WTC11 (cell line): ENCODE results near the gene MPPE1. TPM values are rescaled to one million over a fixed set of nuclear protein-coding genes. Genes with fewer than 3 reads are reported as not detected.

ENCODE experiments used
- ATAC-seq: fragments of 200-7000 bp; cut with Tn5 transposase; 2 replicates; pipeline ENCODE4 v1.10.0; 2021; ENCODE audit warnings: mild to moderate bottlenecking, moderate library complexity
- CTCF ChIA-PET: fragments of 300-600 bp; sonication (Branson Sonifier 250); formaldehyde crosslinking; loops from one replicate; lab custom pipeline; 2021; ENCODE audit warnings: antibody characterized with exemption; lab: Charles Lee
- POLR2A ChIA-PET: fragments of 350-600 bp; sonication (Branson Sonifier 250); formaldehyde crosslinking; loops from one replicate; lab custom pipeline; 2021; ENCODE audit warnings: antibody characterized with exemption; lab: Charles Lee
- DNase-seq: peaks from one replicate; pipeline ENCODE4 v3.0.0; 2021; ENCODE audit warnings: low spot score
- H3K27ac Mint-ChIP-seq: 2 replicates; pipeline ENCODE4 v1.8.0; 2021; ENCODE audit warnings: mixed read lengths
- H3K27me3 Mint-ChIP-seq: 2 replicates; pipeline ENCODE4 v1.8.0; 2021; ENCODE audit warnings: low read depth, mild to moderate bottlenecking, moderate library complexity, mixed read lengths
- H3K36me3 Mint-ChIP-seq: 2 replicates; pipeline ENCODE4 v1.8.0; 2021; ENCODE audit warnings: mixed read lengths
- H3K4me1 Mint-ChIP-seq: 2 replicates; pipeline ENCODE4 v1.8.0; 2022; ENCODE audit warnings: mixed read lengths
- H3K4me3 Mint-ChIP-seq: 2 replicates; pipeline ENCODE4 v1.8.0; 2021; ENCODE audit warnings: mild to moderate bottlenecking, moderate library complexity, mixed read lengths
- H3K9me3 Mint-ChIP-seq: 2 replicates; pipeline ENCODE4 v1.8.0; 2021; ENCODE audit warnings: mixed read lengths
- CREB1 ChIP-seq: sonication (generic); formaldehyde crosslinking; IDR thresholded peaks from 2 replicates; pipeline ENCODE4 v1.8.0; 2023; ENCODE audit warnings: mild to moderate bottlenecking, missing genetic modification reagents
- IRF2 ChIP-seq: sonication (generic); formaldehyde crosslinking; IDR thresholded peaks from 2 replicates; pipeline ENCODE4 v1.8.0; 2022; ENCODE audit warnings: low read depth, missing genetic modification reagents, borderline replicate concordance
- KAT7 ChIP-seq: sonication (generic); formaldehyde crosslinking; IDR thresholded peaks from 2 replicates; pipeline ENCODE4 v1.8.1; 2023; ENCODE audit warnings: missing genetic modification reagents, mild to moderate bottlenecking, borderline replicate concordance
- MYBL2 ChIP-seq: sonication (generic); formaldehyde crosslinking; IDR thresholded peaks from 2 replicates; pipeline ENCODE4 v1.8.1; 2023; ENCODE audit warnings: mild to moderate bottlenecking, moderate library complexity, missing genetic modification reagents
- SP1 ChIP-seq: sonication (generic); formaldehyde crosslinking; conservative IDR thresholded peaks from 2 replicates; pipeline ENCODE4 v1.8.1; 2022; ENCODE audit warnings: missing genetic modification reagents
- ZNF121 ChIP-seq: sonication (generic); formaldehyde crosslinking; IDR thresholded peaks from 2 replicates; pipeline ENCODE4 v1.8.0; 2023; ENCODE audit warnings: missing genetic modification reagents
- ZNF263 ChIP-seq: sonication (generic); formaldehyde crosslinking; IDR thresholded peaks from 2 replicates; pipeline ENCODE4 v1.8.1; 2022; ENCODE audit warnings: low read depth, mild to moderate bottlenecking, moderate library complexity, missing genetic modification reagents
- ZNF317 ChIP-seq: sonication (generic); formaldehyde crosslinking; IDR thresholded peaks from 2 replicates; pipeline ENCODE4 v1.8.1; 2023; ENCODE audit warnings: low read depth, mild to moderate bottlenecking, moderate library complexity, missing genetic modification reagents, borderline replicate concordance
- ZNF671 ChIP-seq: fragments of 250-450 bp; sonication (Bioruptor Pico); IDR thresholded peaks from 2 replicates; pipeline ENCODE4 v1.8.0; 2021; ENCODE audit warnings: mild to moderate bottlenecking
- total RNA-seq: library from RNA; stranded (reverse); gene quantifications from 3 replicates; pipeline ENCODE4 v1.2.3, GENCODE V29; 2021
- TF ChIP-seq, protein P1 (sequence below): sonication (generic); formaldehyde crosslinking; IDR thresholded peaks from 2 replicates; pipeline ENCODE4 v1.8.1; 2023; ENCODE audit warnings: mild to moderate bottlenecking, missing genetic modification reagents
- TF ChIP-seq, protein P2 (sequence below): sonication (generic); formaldehyde crosslinking; IDR thresholded peaks from 2 replicates; pipeline ENCODE4 v1.8.0; 2022; ENCODE audit warnings: missing genetic modification reagents
- TF ChIP-seq, protein P3 (sequence below): fragments of 250-450 bp; sonication (Bioruptor Pico); IDR thresholded peaks from 2 replicates; pipeline ENCODE4 v1.9.0; 2021; ENCODE audit warnings: mild to moderate bottlenecking
- TF ChIP-seq, protein P4 (sequence below): sonication (generic); formaldehyde crosslinking; IDR thresholded peaks from 2 replicates; pipeline ENCODE4 v1.8.1; 2023; ENCODE audit warnings: mild to moderate bottlenecking, missing genetic modification reagents, borderline replicate concordance
- TF ChIP-seq, protein P5 (sequence below): sonication (generic); formaldehyde crosslinking; IDR thresholded peaks from 2 replicates; pipeline ENCODE4 v1.8.0; 2022; ENCODE audit warnings: mild to moderate bottlenecking, missing genetic modification reagents

MPPE1 gene
- total RNA-seq, 1 experiment from 2014 or later = 29.1 TPM

DNA sequence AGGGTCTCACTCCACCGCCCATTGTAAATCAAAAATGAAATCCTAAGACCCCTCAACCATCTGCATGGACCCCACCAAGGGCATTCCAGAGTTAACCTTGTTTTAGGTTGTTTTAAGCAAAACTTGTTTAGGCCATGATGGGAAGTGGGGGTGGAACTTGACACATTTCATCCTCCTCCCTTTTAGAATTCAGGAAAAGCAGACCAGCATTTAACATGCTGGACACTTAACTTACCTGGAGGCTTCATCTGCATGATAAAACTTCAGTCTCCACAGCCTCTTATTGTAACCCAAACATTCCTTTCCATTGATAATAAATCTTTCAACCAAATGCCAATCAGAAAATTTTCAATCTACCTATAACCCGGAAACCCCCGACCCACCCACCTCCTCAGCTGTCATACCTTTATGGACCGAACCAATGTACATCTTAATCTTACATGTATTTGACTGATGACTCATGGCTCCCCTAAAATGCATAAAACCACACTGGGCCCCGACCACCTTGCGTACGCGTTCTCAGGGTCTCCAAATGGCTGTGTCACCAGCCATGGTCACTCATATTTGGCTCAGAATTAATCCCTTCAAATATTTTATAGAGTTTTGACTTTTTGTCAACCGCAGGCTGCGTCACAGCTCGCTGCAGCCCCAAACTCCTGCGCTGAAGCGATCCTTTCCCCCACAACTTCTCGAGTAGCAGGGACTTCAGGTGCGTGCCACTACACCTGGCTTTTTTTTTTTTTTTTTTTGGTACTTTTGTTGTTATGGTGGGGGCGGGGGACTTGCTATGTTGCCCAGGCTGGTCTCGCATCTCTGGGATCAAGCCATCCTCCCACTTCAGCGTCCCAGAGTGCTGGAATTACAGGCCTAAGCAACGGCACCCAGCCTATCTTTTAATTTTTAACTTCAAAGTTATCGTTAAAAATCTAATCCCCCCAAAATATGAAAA, 917 bp downstream of the MPPE1 start:
- H3K27me3 Mint-ChIP-seq = no peaks in the 10 kb centered on the region
- peak overlapping the region; percentile 88 for H3K4me3 Mint-ChIP-seq
- H3K27ac Mint-ChIP-seq = peak overlapping the region; percentile 94
- peak; percentile 14 for DNase-seq
- no peak for ATAC-seq
- no peak for TF ChIP-seq ZNF263
- TF ChIP-seq IRF2 (CRISPR knock-in tag) = no peak
- peak; percentile 58; the same call in 1 of the 2 replicates for TF ChIP-seq ZNF121
- TF ChIP-seq, protein P1, sequence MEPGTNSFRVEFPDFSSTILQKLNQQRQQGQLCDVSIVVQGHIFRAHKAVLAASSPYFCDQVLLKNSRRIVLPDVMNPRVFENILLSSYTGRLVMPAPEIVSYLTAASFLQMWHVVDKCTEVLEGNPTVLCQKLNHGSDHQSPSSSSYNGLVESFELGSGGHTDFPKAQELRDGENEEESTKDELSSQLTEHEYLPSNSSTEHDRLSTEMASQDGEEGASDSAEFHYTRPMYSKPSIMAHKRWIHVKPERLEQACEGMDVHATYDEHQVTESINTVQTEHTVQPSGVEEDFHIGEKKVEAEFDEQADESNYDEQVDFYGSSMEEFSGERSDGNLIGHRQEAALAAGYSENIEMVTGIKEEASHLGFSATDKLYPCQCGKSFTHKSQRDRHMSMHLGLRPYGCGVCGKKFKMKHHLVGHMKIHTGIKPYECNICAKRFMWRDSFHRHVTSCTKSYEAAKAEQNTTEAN (CRISPR knock-in tag) = no peak
- TF ChIP-seq, all 79 proteins: peak for 1
- Mint-ChIP-seq H3K9me3 (no peaks in the 10 kb centered on the region), H3K4me1 (peaks cover 42% of the 10 kb centered on the region), H3K36me3 (peaks cover 3% of the 10 kb centered on the region; the same call in 1 of the 2 replicates)
- POLR2A ChIA-PET = interaction anchor here (0.7 to 0.9 kb wide), 2 partner anchors 33 to 234 kb away, joined by 3 read pairs; no protein-coding TSS in a partner anchor
- CTCF ChIA-PET = interaction anchor here (0.7 to 1.5 kb wide), 2 partner anchors 132 to 172 kb away, joined by 3 read pairs; no protein-coding TSS in a partner anchor

DNA sequence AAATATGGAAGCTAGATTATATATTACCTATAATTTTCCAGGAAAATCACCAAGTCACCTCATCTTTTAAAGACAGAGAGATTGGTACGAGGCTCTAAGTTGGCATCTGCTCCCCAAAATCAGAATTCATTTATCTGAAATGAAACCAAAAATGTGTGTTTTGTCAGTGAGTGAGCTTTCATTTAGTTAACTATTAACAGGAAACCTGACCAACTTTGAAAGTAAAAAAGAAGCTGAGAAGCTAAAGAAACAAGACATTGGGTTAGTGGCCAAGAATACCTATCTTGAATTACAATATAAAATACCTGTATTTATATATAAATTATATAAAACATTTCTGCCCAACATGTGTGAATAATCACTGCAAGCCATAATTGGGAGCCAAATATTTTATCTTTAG, 1.9 kb downstream of the MPPE1 start:
- ChIA-PET CTCF (interaction anchor here (1.2 to 1.9 kb wide), 3 partner anchors 31 to 133 kb away, joined by 4 to 8 read pairs (median 8); no protein-coding TSS in a partner anchor), POLR2A (interaction anchor here (0.7 to 1.4 kb wide), 2 partner anchors 74 to 233 kb away, joined by 3 read pairs; no protein-coding TSS in a partner anchor)
- no peak for TF ChIP-seq IRF2 (CRISPR knock-in tag)
- Mint-ChIP-seq H3K27me3 (no peaks in the 10 kb centered on the region), H3K36me3 (peaks cover 8% of the 10 kb centered on the region; the same call in 1 of the 2 replicates), H3K9me3 (no peaks in the 10 kb centered on the region), H3K27ac (peak overlapping the region; percentile 91; the same call in 1 of the 2 replicates), H3K4me1 (peaks cover 47% of the 10 kb centered on the region), H3K4me3 (peak overlapping the region; percentile 32)
- ATAC-seq (no peak), DNase-seq (no peak)

DNA sequence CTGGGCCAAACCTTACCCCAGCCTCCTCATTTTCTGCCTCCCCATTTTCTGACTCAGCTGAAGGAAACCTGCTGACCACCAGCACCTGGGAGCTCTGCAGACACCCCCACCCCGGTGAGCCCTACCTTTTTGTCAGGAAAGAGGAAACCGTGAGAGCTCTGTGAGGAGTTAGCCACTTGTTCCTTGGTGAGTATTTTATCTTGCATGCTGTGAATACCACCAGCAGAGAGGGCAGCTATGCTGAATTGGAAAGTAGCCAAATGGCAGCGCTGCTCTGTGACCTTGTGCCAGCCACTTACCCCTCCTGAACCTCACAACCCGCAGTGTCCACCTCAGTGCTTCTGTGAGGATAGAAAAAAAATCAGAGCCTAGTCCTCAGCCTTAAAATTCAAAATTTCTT, 2.5 kb downstream of the MPPE1 start:
- ATAC-seq = no peak
- Mint-ChIP-seq H3K27ac (peak overlapping the region; percentile 91), H3K27me3 (no peaks in the 10 kb centered on the region), H3K36me3 (peaks cover 8% of the 10 kb centered on the region; the same call in 1 of the 2 replicates), H3K4me1 (peaks cover 47% of the 10 kb centered on the region), H3K9me3 (no peaks in the 10 kb centered on the region), H3K4me3 (peak overlapping the region; percentile 32)
- ChIA-PET CTCF (interaction anchor here (0.9 to 1.9 kb wide), 5 partner anchors 8 to 134 kb away, joined by 3 to 8 read pairs (median 4); no protein-coding TSS in a partner anchor), POLR2A (interaction anchor here (0.5 to 1.4 kb wide), 2 partner anchors 10 to 75 kb away, joined by 3 read pairs; no protein-coding TSS in a partner anchor)
- TF ChIP-seq ZNF671 (CRISPR knock-in tag) (no peak), KAT7 (CRISPR knock-in tag) (no peak), ZNF317 (no peak)
- DNase-seq = no peak

DNA sequence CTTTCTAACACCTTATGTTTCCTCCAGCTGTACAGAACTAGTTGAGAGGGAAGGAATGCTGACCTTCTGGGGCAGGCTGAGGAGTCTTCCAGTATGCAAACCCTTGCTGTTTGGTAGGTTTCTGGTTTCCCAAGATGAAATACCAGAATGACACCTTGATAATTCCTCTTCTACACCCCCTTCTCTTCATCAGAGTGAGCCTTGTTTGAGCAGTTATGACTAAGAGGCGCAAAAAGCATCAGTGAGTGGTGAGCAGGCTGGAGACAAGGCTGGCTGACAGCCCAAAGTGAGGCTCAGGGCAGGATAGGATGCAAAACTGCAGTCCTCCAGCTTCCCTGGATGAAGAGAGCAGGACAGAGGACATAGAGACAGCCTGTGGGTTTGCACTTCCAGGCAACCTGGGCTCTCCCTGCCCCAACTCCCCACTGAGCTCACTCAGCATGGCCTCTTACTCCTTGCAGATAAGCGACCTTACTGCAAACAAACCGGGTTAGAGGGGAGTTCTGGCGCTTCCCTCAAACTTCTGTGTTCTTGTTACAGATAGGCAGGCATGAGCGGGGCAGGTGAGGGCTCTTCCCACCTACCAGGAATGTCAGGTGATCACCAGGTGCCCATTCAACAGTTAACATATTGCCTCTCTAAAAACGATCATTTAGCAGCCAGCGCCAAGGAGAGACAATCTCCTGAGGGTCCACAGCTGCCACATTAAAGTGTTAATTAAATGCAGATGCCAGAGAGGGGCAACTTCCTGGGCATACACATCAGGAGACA, 5.4 kb downstream of the MPPE1 start:
- Mint-ChIP-seq H3K27me3 (no peaks in the 10 kb centered on the region), H3K9me3 (no peaks in the 10 kb centered on the region), H3K4me3 (no peak overlapping the region), H3K36me3 (peaks cover 12% of the 10 kb centered on the region; the same call in 1 of the 2 replicates), H3K27ac (peak overlapping the region; percentile 51; the same call in 1 of the 2 replicates), H3K4me1 (peaks cover 45% of the 10 kb centered on the region)
- ChIA-PET POLR2A (interaction anchor here (0.6 kb wide), 1 partner anchor 7 kb away, joined by 5 read pairs; no protein-coding TSS in a partner anchor), CTCF (interaction anchor here (0.7 kb wide), 1 partner anchor 136 kb away, joined by 3 read pairs; no protein-coding TSS in a partner anchor)
- DNase-seq = no peak
- ATAC-seq = peak; percentile 38
- TF ChIP-seq, protein P2, sequence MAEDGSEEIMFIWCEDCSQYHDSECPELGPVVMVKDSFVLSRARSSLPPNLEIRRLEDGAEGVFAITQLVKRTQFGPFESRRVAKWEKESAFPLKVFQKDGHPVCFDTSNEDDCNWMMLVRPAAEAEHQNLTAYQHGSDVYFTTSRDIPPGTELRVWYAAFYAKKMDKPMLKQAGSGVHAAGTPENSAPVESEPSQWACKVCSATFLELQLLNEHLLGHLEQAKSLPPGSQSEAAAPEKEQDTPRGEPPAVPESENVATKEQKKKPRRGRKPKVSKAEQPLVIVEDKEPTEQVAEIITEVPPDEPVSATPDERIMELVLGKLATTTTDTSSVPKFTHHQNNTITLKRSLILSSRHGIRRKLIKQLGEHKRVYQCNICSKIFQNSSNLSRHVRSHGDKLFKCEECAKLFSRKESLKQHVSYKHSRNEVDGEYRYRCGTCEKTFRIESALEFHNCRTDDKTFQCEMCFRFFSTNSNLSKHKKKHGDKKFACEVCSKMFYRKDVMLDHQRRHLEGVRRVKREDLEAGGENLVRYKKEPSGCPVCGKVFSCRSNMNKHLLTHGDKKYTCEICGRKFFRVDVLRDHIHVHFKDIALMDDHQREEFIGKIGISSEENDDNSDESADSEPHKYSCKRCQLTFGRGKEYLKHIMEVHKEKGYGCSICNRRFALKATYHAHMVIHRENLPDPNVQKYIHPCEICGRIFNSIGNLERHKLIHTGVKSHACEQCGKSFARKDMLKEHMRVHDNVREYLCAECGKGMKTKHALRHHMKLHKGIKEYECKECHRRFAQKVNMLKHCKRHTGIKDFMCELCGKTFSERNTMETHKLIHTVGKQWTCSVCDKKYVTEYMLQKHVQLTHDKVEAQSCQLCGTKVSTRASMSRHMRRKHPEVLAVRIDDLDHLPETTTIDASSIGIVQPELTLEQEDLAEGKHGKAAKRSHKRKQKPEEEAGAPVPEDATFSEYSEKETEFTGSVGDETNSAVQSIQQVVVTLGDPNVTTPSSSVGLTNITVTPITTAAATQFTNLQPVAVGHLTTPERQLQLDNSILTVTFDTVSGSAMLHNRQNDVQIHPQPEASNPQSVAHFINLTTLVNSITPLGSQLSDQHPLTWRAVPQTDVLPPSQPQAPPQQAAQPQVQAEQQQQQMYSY = no peak
- TF ChIP-seq CREB1 (no peak), MYBL2 (CRISPR knock-in tag) (no peak), SP1 (CRISPR knock-in tag) (no peak)
- TF ChIP-seq, protein P3, sequence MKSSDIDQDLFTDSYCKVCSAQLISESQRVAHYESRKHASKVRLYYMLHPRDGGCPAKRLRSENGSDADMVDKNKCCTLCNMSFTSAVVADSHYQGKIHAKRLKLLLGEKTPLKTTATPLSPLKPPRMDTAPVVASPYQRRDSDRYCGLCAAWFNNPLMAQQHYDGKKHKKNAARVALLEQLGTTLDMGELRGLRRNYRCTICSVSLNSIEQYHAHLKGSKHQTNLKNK (CRISPR knock-in tag) = no peak
- TF ChIP-seq, protein P4, sequence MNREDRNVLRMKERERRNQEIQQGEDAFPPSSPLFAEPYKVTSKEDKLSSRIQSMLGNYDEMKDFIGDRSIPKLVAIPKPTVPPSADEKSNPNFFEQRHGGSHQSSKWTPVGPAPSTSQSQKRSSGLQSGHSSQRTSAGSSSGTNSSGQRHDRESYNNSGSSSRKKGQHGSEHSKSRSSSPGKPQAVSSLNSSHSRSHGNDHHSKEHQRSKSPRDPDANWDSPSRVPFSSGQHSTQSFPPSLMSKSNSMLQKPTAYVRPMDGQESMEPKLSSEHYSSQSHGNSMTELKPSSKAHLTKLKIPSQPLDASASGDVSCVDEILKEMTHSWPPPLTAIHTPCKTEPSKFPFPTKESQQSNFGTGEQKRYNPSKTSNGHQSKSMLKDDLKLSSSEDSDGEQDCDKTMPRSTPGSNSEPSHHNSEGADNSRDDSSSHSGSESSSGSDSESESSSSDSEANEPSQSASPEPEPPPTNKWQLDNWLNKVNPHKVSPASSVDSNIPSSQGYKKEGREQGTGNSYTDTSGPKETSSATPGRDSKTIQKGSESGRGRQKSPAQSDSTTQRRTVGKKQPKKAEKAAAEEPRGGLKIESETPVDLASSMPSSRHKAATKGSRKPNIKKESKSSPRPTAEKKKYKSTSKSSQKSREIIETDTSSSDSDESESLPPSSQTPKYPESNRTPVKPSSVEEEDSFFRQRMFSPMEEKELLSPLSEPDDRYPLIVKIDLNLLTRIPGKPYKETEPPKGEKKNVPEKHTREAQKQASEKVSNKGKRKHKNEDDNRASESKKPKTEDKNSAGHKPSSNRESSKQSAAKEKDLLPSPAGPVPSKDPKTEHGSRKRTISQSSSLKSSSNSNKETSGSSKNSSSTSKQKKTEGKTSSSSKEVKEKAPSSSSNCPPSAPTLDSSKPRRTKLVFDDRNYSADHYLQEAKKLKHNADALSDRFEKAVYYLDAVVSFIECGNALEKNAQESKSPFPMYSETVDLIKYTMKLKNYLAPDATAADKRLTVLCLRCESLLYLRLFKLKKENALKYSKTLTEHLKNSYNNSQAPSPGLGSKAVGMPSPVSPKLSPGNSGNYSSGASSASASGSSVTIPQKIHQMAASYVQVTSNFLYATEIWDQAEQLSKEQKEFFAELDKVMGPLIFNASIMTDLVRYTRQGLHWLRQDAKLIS = no peak
- TF ChIP-seq, protein P5, sequence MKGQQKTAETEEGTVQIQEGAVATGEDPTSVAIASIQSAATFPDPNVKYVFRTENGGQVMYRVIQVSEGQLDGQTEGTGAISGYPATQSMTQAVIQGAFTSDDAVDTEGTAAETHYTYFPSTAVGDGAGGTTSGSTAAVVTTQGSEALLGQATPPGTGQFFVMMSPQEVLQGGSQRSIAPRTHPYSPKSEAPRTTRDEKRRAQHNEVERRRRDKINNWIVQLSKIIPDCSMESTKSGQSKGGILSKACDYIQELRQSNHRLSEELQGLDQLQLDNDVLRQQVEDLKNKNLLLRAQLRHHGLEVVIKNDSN (CRISPR knock-in tag) = peak; percentile 34; the same call in 1 of the 2 replicates
